NOMO-1 treated with dmso at 0.1 percent for 144 hours (cell line): ENCODE data around the gene EEF1G.
A peak's percentile ranks its signal among the peaks of the same experiment; 100 is the strongest.
"Not testable (repeated sequence)": the region's sequence is repeated elsewhere in the genome, so short reads cannot be mapped to it uniquely, and the experiment has no call there.

Experiments used
- DNase-seq: peaks from one replicate; lab custom pipeline; 2025; ENCODE audit not compliant: unreplicated experiment; lab: John Stamatoyannopoulos, UW

The EEF1G gene, protein sequence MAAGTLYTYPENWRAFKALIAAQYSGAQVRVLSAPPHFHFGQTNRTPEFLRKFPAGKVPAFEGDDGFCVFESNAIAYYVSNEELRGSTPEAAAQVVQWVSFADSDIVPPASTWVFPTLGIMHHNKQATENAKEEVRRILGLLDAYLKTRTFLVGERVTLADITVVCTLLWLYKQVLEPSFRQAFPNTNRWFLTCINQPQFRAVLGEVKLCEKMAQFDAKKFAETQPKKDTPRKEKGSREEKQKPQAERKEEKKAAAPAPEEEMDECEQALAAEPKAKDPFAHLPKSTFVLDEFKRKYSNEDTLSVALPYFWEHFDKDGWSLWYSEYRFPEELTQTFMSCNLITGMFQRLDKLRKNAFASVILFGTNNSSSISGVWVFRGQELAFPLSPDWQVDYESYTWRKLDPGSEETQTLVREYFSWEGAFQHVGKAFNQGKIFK

GRCh38 chr11:62573592-62574362 lies at the start of gene EEF1G:
TSS of gene EEF1G (minus strand) at chr11:62573891. CDS start at chr11:62573842, 49 bp downstream.
- peak; percentile 100 for DNase-seq

GRCh38 chr11:62622476-62623089 lies 48.9 kb upstream of the EEF1G start:
- no peak for DNase-seq

DNA sequence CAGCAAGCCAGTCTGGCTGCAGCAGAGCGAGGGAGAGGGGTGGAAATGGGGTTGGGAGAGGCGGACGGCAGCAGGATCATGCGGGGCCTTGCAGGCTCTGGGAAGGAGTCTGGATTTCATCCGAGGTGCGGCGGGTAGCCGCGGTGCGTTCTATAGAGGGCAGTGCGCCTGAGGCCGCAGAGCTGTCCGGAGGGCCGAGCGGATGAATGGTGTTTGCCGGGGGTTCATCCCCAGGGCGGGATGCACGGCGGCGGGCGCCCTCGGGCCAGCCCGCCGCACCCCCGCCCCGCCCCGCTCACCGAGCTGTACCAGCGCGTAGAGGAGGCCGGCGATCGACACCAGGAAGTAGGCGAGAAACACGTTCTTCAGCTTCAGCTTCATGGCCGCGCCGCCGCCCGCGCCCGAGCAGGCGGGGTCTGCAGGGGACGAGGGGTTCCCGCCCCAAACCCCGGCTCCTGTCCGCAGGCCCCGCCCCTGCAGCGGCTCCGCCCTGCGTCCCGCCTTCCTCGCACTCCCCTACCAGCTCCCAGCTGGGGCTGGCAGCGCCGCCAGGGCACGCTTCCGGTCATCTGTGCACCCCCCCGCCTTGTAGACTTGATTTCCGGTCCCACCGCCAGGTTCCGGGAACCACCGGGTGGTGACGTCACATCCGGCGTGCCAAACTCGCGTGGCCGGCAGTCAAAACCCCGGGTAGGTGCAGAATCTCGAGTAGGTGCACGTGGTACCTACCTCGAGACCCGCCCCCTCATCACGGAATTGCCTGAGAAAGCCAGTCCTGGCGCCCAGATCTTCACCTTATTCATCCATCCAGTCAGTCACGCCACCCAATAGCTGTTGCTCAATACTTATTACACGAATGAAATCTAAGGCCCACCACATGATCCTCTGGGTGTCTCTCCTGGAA lies 48.1 kb upstream of the EEF1G start, which contains the start of gene B3GAT3:
Gene B3GAT3 (minus strand): TSS at position 420 of the 904 bp plus-strand sequence. CDS start 39 bp downstream, at position 381.
- DNase-seq, result peak; percentile 93

DNA sequence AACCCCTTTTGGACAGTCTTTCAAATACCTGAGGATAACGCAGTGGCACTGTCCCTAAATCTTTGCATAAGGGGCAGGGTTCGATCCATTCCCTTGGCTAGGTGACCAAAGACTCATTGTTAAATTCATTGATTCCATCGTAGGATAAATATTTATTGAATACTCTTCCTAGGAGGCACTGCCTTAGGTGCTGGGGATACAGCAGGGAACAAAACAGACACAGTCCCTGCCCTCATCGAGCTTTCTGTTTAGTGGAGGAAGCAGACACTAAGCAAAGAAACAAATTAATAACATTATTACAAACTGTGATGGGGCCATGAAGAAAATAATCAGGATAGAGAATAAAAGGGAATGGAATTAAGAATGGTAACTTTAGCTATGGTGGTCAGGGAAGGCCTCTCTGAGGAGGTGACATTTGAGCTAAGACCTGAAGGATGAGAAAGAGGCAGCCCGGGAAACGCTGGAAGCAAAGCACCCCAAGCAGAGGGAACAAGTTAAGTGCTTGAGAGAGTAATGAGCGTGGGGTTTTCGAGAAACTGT lies 47.4 kb upstream of the EEF1G start:
- DNase-seq, result no peak

GRCh38 chr11:62616957-62617356 lies 43.3 kb upstream of the EEF1G start:
- DNase-seq, result not testable (repeated sequence)

GRCh38 chr11:62615521-62615920 lies 41.8 kb upstream of the EEF1G start:
- DNase-seq, result no peak

DNA sequence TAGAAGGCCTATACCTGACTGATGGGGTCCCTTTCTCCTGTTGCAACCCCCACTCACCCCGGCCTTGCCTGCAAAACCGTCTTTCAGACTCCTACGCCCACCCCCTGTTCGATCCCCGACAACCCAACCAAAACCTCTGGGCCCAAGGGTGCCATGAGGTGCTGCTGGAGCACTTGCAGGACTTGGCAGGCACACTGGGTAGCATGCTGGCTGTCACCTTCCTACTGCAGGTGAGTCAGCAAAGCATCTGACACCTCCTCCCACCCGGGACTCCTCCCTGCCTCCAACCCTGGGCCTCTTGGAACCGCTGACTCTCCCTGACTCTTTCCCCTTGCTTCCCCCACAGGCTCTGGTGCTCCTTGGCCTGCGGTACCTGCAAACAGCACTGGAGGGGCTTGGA lies 40.6 kb upstream of the EEF1G start:
- no peak for DNase-seq

DNA sequence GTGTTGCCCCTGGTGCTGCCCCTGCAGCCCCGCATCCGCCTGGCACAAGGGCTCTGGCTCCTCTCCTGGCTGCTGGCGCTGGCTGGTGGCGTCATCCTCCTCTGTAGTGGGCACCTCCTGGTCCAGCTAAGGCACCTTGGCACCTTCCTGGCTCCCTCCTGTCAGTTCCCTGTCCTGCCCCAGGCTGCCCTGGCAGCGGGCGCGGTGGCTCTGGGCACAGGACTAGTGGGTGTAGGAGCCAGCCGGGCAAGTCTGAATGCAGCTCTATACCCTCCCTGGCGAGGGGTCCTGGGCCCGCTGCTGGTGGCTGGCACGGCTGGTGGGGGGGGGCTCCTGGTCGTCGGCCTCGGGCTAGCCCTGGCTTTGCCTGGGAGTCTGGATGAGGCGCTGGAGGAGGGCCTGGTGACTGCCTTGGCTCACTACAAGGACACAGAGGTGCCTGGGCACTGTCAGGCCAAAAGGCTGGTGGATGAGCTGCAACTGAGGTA lies 39.6 kb upstream of the EEF1G start:
- no peak for DNase-seq

GRCh38 chr11:62612366-62613290 lies 38.9 kb upstream of the EEF1G start, which contains the start of the genes EML3 and ROM1:
TSS of gene EML3 (minus strand) at chr11:62612775. CDS start at chr11:62612457, 318 bp downstream.
TSS of gene ROM1 (plus strand) at chr11:62613257. CDS start at chr11:62613282, 25 bp downstream.
- DNase-seq, result peak; percentile 49

DNA sequence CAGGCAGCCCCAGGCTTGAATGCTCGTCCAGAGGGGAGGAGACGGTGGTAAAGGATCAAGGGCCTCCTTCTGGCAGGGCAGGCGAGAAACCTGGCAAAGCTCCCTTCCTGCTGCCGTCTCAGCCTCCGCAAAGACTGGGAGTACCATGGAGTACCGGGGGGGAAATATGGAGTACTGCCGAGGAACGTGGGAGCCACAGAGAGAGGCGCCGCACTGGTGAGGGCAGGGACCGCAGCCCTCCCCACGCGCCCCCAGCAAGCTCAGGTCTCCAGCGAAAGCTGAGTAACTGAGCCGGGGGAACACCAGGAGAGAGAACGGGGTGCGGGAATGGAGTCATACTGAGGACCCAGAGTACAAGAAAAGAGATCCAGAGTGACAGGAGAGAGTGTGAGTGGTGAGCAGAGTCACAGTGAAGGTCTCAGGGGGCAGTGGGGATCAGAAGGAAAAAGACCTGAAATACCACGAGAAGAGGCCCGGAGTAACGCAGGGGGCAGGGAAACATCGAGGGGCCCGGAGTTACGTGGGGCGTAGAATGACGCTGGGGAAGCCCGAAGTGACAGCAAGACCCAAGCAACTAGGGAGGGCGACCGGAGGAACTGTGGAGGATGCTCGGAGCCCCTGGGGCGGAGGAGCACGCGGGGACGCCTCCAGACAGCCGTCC lies 38.1 kb upstream of the EEF1G start:
- DNase-seq, result peak; percentile 47

DNA sequence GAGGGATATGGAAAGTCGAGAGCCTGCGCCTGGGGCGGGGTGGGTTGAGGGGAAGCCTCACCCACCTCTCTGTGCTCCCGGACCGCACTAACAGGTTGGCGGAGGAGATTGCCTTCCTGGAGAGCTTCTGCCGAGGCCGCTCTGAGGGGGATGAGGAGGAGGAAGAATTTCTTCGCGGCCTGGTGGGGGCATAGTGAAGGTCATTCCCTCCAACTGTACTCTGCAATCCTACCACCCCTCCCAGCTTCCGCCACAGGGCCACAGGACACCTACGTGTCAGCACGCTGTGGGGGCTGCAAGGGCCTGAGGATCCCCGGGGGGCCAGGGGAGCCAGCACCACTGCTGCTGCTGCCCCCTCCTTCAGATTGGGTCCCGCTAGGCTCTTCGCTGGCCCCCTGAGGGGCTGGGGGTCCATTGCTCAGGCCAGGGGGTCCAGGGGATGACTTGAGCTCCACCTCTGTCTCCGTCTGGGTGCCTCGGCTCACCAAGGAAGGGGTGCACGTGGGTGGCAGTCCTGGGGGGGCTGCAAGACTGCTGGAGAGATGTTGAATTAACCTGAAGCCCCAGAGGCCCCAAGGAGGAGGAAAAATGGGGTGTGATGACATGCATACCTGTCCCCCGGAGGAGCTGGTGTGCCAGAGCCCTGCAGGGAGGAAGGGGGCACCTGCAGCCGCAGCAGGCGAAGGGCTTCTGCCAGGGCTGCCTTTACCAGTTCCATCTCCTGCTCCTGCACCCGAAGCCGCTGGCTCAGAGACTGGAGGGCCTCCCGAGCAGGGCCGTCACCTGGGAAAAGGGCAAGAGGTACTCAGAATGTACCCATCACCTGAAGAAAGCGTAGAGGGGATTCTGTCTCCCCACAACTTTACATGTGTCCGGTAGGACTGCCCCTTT lies 37.4 kb upstream of the EEF1G start:
- no peak for DNase-seq

GRCh38 chr11:62610403-62610802 lies 36.7 kb upstream of the EEF1G start:
- no peak for DNase-seq

DNA sequence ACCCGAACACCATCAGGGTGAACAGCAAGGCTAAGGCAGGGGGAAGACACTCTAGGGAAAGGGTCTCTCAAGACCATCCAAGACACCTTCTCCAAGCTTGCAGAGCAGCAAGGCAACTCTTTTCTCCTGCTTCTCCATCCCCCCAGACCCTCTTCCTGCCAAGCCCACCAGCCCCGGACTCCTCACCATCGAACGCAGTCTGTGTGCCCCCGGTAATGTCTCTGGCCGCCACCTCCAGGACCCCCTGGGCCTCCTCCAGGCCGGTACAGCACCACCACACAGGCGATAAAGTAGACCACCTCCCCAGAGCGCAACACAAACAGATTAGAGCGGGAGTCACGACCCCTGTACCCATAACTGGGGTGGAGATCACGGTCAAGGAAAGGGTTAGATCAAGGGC lies 35.1 kb upstream of the EEF1G start:
- DNase-seq, result no peak

GRCh38 chr11:62607714-62608113 lies 34.0 kb upstream of the EEF1G start:
- DNase-seq, result no peak

DNA sequence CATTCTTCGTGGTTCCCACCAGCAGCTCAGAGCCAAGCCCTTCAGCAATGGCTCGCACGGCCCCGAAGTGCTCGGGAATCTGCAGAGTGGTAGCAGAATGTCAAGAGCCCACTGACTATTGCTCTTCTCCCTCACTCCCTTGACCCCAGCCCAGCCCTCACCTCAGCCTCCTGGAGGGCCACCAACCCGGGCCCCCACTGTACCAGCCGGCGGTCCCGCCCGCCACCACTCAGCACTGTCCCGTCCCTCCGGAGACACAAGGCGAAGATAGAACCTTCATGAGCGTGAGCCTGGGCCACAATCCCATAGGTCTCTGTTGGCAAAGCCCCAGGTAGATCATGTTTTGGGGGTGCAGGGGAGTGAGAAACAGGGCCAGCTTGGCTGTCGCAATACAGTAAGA lies 32.2 kb upstream of the EEF1G start:
- no peak for DNase-seq

- no peak for DNase-seq
Measured at GRCh38 chr11:62605467-62605866, 31.8 kb upstream of the EEF1G start.

DNA sequence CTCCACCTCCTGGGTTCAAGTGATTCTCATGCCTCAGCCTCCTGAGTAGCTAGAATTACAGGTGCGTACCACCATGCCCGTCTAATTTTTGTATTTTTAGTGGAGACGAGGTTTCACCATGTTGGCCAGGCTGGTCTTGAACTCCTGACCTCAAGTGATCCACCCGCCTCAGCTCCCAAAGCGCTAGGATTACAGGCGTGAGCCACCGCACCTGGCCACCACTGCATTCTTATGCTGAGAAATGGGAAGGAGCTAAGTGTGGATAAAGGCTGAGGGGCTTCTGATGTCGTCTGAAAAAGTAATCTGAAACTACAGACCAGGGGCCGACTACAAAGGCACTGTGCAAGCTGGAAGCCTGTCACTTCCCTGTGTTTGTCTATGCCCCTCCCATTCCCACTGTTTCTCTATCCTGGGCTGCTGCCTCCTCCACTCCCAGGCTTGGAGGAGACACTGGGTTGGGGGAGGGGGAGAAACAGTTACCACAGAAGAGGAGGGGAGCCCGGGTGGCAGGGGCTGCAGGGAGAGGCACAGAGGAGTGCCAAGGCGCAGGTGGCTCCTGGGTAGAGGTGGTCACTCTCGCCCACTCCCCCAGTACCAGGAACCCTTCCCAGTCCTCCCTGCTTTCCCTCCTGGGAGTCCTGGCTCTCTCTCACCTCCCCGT lies 30.9 kb upstream of the EEF1G start:
- no peak for DNase-seq
